ENCODE results near the gene ZMYND15. TPM values are rescaled to one million over a fixed set of nuclear protein-coding genes. Genes with fewer than 3 reads are reported as not detected.

The ZMYND15 gene
- polyA plus RNA-seq, 1 donor (not counting 4 experiments of a cell fraction or from before 2014, with no cell fraction given): 0.25 TPM

DNA sequence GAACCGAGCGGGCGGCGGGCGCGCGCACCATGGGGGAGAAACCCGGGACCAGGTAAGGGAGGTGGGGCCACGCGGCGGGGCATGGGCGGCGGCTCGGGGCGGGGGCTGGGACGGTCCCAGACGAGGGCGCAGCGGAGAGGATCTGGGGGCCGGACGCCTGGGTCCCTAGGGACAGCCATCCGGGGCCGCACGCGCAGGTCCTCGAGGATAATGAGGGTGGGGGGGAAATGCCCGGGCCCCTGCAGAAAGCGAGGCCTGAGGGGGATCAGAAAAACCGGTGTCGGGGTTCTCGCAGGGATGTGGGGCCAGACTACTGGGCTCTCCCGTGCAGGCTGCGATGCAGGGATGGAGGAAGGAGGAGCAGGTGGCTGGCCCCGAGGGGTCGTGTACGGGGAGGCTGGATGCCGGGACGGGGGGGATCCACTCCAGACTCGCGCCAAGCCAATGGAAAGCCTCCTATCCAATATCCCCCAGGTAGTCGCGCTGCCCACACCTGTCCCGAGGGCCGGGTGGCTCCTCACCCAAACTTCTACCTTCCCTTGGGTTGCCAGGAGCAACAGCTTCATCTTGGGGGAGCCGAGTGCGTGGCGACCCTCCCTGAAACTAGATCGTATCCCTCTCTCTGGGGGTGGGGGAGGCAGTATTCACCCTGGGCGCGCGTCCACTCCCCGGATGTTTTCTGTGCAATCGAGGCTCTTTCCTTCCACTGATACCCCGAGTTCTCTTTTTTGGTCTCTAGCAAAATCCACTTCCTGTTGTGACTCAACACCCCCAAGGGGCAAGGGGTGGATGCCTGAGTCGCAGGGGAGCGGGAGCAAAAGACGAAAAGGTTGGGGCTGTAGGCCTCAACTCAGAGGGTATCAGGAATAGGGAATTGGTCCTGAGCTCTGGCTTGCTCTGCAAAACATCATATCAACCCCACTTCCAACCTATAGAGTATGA, 28.7 kb upstream of the ZMYND15 start:
- TF ChIP-seq, protein P1, sequence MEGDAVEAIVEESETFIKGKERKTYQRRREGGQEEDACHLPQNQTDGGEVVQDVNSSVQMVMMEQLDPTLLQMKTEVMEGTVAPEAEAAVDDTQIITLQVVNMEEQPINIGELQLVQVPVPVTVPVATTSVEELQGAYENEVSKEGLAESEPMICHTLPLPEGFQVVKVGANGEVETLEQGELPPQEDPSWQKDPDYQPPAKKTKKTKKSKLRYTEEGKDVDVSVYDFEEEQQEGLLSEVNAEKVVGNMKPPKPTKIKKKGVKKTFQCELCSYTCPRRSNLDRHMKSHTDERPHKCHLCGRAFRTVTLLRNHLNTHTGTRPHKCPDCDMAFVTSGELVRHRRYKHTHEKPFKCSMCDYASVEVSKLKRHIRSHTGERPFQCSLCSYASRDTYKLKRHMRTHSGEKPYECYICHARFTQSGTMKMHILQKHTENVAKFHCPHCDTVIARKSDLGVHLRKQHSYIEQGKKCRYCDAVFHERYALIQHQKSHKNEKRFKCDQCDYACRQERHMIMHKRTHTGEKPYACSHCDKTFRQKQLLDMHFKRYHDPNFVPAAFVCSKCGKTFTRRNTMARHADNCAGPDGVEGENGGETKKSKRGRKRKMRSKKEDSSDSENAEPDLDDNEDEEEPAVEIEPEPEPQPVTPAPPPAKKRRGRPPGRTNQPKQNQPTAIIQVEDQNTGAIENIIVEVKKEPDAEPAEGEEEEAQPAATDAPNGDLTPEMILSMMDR (optimal IDR thresholded peaks at IDR 0.05 in 1 of 3, IDR thresholded peaks at IDR 0.05 in 1 of 3, conservative IDR thresholded peaks at IDR 0.05 in 1 of 3; ENCODE audit: extremely low read depth in 1 of 3, insufficient read depth in 2 of 3, low read length in 3 of 3): no peak
- TF ChIP-seq EZH2 (IDR thresholded peaks at IDR 0.05; ENCODE audit: low read length): no peak
- DNase-seq (ENCODE audit: low read depth, low spot score) (no peak), FAIRE-seq (no peak)
- dilution Hi-C loops (cut with MboI; ENCODE audit: extremely low pct_ligation_motif_present, low sequenced_read_pairs): no loop called here
- Histone ChIP-seq H3K4me1 (ENCODE audit: control insufficient read depth, extremely low read depth, insufficient read depth, low read length) (peaks cover 9% of the 10 kb centered on the region), H3K4me3 (ENCODE audit: control insufficient read depth in 2 of 3, extremely low read depth in 1 of 3, insufficient read depth in 2 of 3, low read depth in 1 of 3, low read length in 3 of 3) (peak overlapping the region; percentile 58 to 78 (median 70)), H2AFZ (ENCODE audit: control insufficient read depth, low read length) (peak overlapping the region; percentile 39), H3K27me3 (ENCODE audit: control insufficient read depth, extremely low read depth, insufficient read depth, low read length) (no peaks in the 10 kb centered on the region), H3K4me2 (ENCODE audit: control insufficient read depth, extremely low read depth, insufficient read depth, low read depth, low read length) (peak overlapping the region; percentile 72), H3K27ac (ENCODE audit: control insufficient read depth, insufficient read depth, low read length) (no peak overlapping the region), H3K79me2 (ENCODE audit: control insufficient read depth, insufficient read depth, low read length) (no peaks in the 10 kb centered on the region), H4K20me1 (ENCODE audit: control insufficient read depth, extremely low read depth, insufficient read depth, low read length) (no peaks in the 10 kb centered on the region), H3K9me3 (ENCODE audit: control insufficient read depth, low read depth, low read length) (no peaks in the 10 kb centered on the region), H3K9me1 (ENCODE audit: control insufficient read depth, extremely low read depth, insufficient read depth, low read length) (no peaks in the 10 kb centered on the region), H3K9ac (ENCODE audit: control insufficient read depth, extremely low read depth, insufficient read depth, low read length) (peak overlapping the region; percentile 67), H3K36me3 (ENCODE audit: control insufficient read depth in 2 of 2, extremely low read depth in 1 of 2, insufficient read depth in 2 of 2, low read length in 2 of 2) (no peaks in the 10 kb centered on the region)

- peaks cover 9% of the 10 kb centered on the region for H3K4me1 ChIP-seq (ENCODE audit: control insufficient read depth, extremely low read depth, insufficient read depth, low read length)
- H3K4me3 ChIP-seq (ENCODE audit: control insufficient read depth in 2 of 3, extremely low read depth in 1 of 3, insufficient read depth in 2 of 3, low read depth in 1 of 3, low read length in 3 of 3): no peak overlapping the region
- no peaks in the 10 kb centered on the region for H3K79me2 ChIP-seq (ENCODE audit: control insufficient read depth, insufficient read depth, low read length)
- DNase-seq (ENCODE audit: low read depth, low spot score) (no peak), FAIRE-seq (peak; percentile 29)
- no peaks in the 10 kb centered on the region for H3K9me1 ChIP-seq (ENCODE audit: control insufficient read depth, extremely low read depth, insufficient read depth, low read length)
- no peak overlapping the region for H3K27ac ChIP-seq (ENCODE audit: control insufficient read depth, insufficient read depth, low read length)
- dilution Hi-C loops (cut with MboI; ENCODE audit: extremely low pct_ligation_motif_present, low sequenced_read_pairs): no loop called here
- H3K9ac ChIP-seq (ENCODE audit: control insufficient read depth, extremely low read depth, insufficient read depth, low read length): no peak overlapping the region
- H3K27me3 ChIP-seq (ENCODE audit: control insufficient read depth, extremely low read depth, insufficient read depth, low read length): no peaks in the 10 kb centered on the region
- no peaks in the 10 kb centered on the region for H3K36me3 ChIP-seq (ENCODE audit: control insufficient read depth in 2 of 2, extremely low read depth in 1 of 2, insufficient read depth in 2 of 2, low read length in 2 of 2)
- H2AFZ ChIP-seq (ENCODE audit: control insufficient read depth, low read length): no peak overlapping the region
- peak overlapping the region; percentile 72 for H3K4me2 ChIP-seq (ENCODE audit: control insufficient read depth, extremely low read depth, insufficient read depth, low read depth, low read length)
- TF ChIP-seq EZH2 (IDR thresholded peaks at IDR 0.05; ENCODE audit: low read length): no peak
- TF ChIP-seq, protein P1 (optimal IDR thresholded peaks at IDR 0.05 in 1 of 3, IDR thresholded peaks at IDR 0.05 in 1 of 3, conservative IDR thresholded peaks at IDR 0.05 in 1 of 3; ENCODE audit: extremely low read depth in 1 of 3, insufficient read depth in 2 of 3, low read length in 3 of 3): no peak
- H4K20me1 ChIP-seq (ENCODE audit: control insufficient read depth, extremely low read depth, insufficient read depth, low read length): no peaks in the 10 kb centered on the region
- no peaks in the 10 kb centered on the region for H3K9me3 ChIP-seq (ENCODE audit: control insufficient read depth, low read depth, low read length)
Measured at GRCh38 chr17:4711661-4712181, 27.9 kb upstream of the ZMYND15 start.

Measured in keratinocyte (primary cell).